GM21515 (cell line): ENCODE results near the gene WNT4.

Source experiments
- ATAC-seq: cut with Tn5 transposase; IDR thresholded peaks from one replicate; pipeline ENCODE4 v1.9.1; 2021; ENCODE audit not compliant: unreplicated experiment

The WNT4 gene

GRCh38 chr1:22114083-22115012, 28.5 kb downstream of the WNT4 start:
- no peak for ATAC-seq

- ATAC-seq = no peak
These were observed 30.3 kb downstream of the WNT4 start for GRCh38 chr1:22112554-22112953.

GRCh38 chr1:22111620-22112019, 31.3 kb downstream of the WNT4 start:
- ATAC-seq = no peak

GRCh38 chr1:22111115-22111514, 31.8 kb downstream of the WNT4 start:
- ATAC-seq = no peak

- no peak for ATAC-seq
These were observed 32.9 kb downstream of the WNT4 start for GRCh38 chr1:22110016-22110415.

GRCh38 chr1:22108339-22109105, 34.4 kb downstream of the WNT4 start:
- ATAC-seq = no peak

GRCh38 chr1:22107126-22107525, 35.8 kb downstream of the WNT4 start:
- ATAC-seq = no peak

- no peak for ATAC-seq
These were observed 37.2 kb downstream of the WNT4 start for GRCh38 chr1:22105611-22106207.

GRCh38 chr1:22104865-22105437, 37.9 kb downstream of the WNT4 start:
- no peak for ATAC-seq

- ATAC-seq = no peak
These were observed 38.8 kb downstream of the WNT4 start for GRCh38 chr1:22104094-22104493.

GRCh38 chr1:22102746-22103145, 40.2 kb downstream of the WNT4 start:
- ATAC-seq = no peak

GRCh38 chr1:22101995-22102394, 40.9 kb downstream of the WNT4 start:
- no peak for ATAC-seq

- ATAC-seq = no peak
These were observed 41.7 kb downstream of the WNT4 start for GRCh38 chr1:22101199-22101598.

- no peak for ATAC-seq
These were observed 42.7 kb downstream of the WNT4 start for GRCh38 chr1:22100168-22100567.

GRCh38 chr1:22098752-22099151, 44.1 kb downstream of the WNT4 start:
- ATAC-seq = no peak

- no peak for ATAC-seq
These were observed 46.4 kb downstream of the WNT4 start for GRCh38 chr1:22096463-22096862.

- ATAC-seq = no peak
These were observed 46.9 kb downstream of the WNT4 start for GRCh38 chr1:22096036-22096435.

GRCh38 chr1:22093513-22093912, 49.4 kb downstream of the WNT4 start:
- ATAC-seq = no peak

- ATAC-seq = peak; percentile 53
These were observed 50.7 kb downstream of the WNT4 start for GRCh38 chr1:22092026-22092768.

GRCh38 chr1:22090867-22091266, 52.0 kb downstream of the WNT4 start:
- no peak for ATAC-seq

GRCh38 chr1:22089787-22090186, 53.1 kb downstream of the WNT4 start:
- ATAC-seq = no peak
